ENCODE measurements around the gene CNGA3. TPM values are rescaled to one million over a fixed set of nuclear protein-coding genes. Genes with fewer than 3 reads are reported as not detected.
A peak's percentile ranks its signal among the peaks of the same experiment; 100 is the strongest.

CNGA3 gene
- total and polyA plus RNA-seq, 2 experiments from 2014 or later, result under 0.01 to 0.30 TPM

GRCh38 chr2:98350411-98350810, 4.2 kb downstream of the CNGA3 start:
- H3F3A ChIP-seq (ENCODE audit: insufficient read depth), result no peaks in the 10 kb centered on the region
- TF ChIP-seq EZH2 (IDR thresholded peaks at IDR 0.05; ENCODE audit: insufficient read depth, poor library complexity, severe bottlenecking) (no peak), EZH2phosphoT487 (IDR thresholded peaks at IDR 0.05; ENCODE audit: insufficient read depth, low read depth) (no peak)
- H3K9me3 ChIP-seq (ENCODE audit: low read depth), result no peaks in the 10 kb centered on the region
- H4K20me1 ChIP-seq (ENCODE audit: insufficient read depth), result no peaks in the 10 kb centered on the region
- H3K36me3 ChIP-seq (ENCODE audit: low read depth), result no peaks in the 10 kb centered on the region
- peaks cover 34% of the 10 kb centered on the region for H3K27me3 ChIP-seq (replicated peaks; ENCODE audit: insufficient read depth)
- 83 to 86% methylated on average over 1 of the region's 1 CpG for WGBS, 2 experiments (ENCODE audit: low coverage in 1 of 2, low lambda C conversion rate in 2 of 2, missing lambda C conversion rate in 2 of 2)
- in situ Hi-C loops (cut with MboI), result no loop called here
- no peak overlapping the region for H3K9ac ChIP-seq
- H3K9me2 ChIP-seq (ENCODE audit: insufficient read depth), result no peaks in the 10 kb centered on the region
- no peaks in the 10 kb centered on the region for H3K79me2 ChIP-seq (ENCODE audit: insufficient read depth)
- H3K27ac ChIP-seq, result no peak overlapping the region
- no peak overlapping the region for H3K4me2 ChIP-seq (ENCODE audit: unreplicated experiment)
- H3K4me3 ChIP-seq, result no peak overlapping the region
- DNase-seq, result peak; percentile 9
- H2AFZ ChIP-seq, result no peak overlapping the region
- 0 out of 2 replicates have a peak, but pooled peaks cover 3% of the 10 kb centered on the region for H3K4me1 ChIP-seq (ENCODE audit: insufficient read depth)

- no peaks in the 10 kb centered on the region for H4K20me1 ChIP-seq (ENCODE audit: insufficient read depth)
- H3K27ac ChIP-seq, result no peak overlapping the region
- in situ Hi-C loops (cut with MboI), result no loop called here
- no peaks in the 10 kb centered on the region for H3K79me2 ChIP-seq (ENCODE audit: insufficient read depth)
- no peaks in the 10 kb centered on the region for H3K27me3 ChIP-seq (replicated peaks; ENCODE audit: insufficient read depth)
- 27 to 36% methylated on average over 3 of the region's 3 CpGs for WGBS, 2 experiments (ENCODE audit: low coverage in 1 of 2, low lambda C conversion rate in 2 of 2, missing lambda C conversion rate in 2 of 2)
- no peaks in the 10 kb centered on the region for H3K9me3 ChIP-seq (ENCODE audit: low read depth)
- DNase-seq, result no peak
- H3K9ac ChIP-seq, result no peak overlapping the region
- no peaks in the 10 kb centered on the region for H3K36me3 ChIP-seq (ENCODE audit: low read depth)
- no peak overlapping the region for H2AFZ ChIP-seq
- H3F3A ChIP-seq (ENCODE audit: insufficient read depth), result no peaks in the 10 kb centered on the region
- H3K4me3 ChIP-seq, result no peak overlapping the region
- no peak overlapping the region for H3K4me2 ChIP-seq (ENCODE audit: unreplicated experiment)
- no peaks in the 10 kb centered on the region for H3K4me1 ChIP-seq (ENCODE audit: insufficient read depth)
- TF ChIP-seq EZH2phosphoT487 (IDR thresholded peaks at IDR 0.05; ENCODE audit: insufficient read depth, low read depth) (no peak), EZH2 (IDR thresholded peaks at IDR 0.05; ENCODE audit: insufficient read depth, poor library complexity, severe bottlenecking) (no peak)
- H3K9me2 ChIP-seq (ENCODE audit: insufficient read depth), result no peaks in the 10 kb centered on the region
These were observed 9.6 kb downstream of the CNGA3 start for GRCh38 chr2:98355881-98356280.

GRCh38 chr2:98356729-98357128, 10.5 kb downstream of the CNGA3 start:
- Histone ChIP-seq H3K9me3 (ENCODE audit: low read depth) (no peaks in the 10 kb centered on the region), H3K27ac (no peak overlapping the region), H3K9ac (no peak overlapping the region), H3K4me3 (no peak overlapping the region), H3F3A (ENCODE audit: insufficient read depth) (no peaks in the 10 kb centered on the region), H3K36me3 (ENCODE audit: low read depth) (no peaks in the 10 kb centered on the region), H3K9me2 (ENCODE audit: insufficient read depth) (no peaks in the 10 kb centered on the region), H3K4me2 (ENCODE audit: unreplicated experiment) (no peak overlapping the region), H3K79me2 (ENCODE audit: insufficient read depth) (no peaks in the 10 kb centered on the region), H2AFZ (no peak overlapping the region), H4K20me1 (ENCODE audit: insufficient read depth) (no peaks in the 10 kb centered on the region), H3K27me3 (replicated peaks; ENCODE audit: insufficient read depth) (no peaks in the 10 kb centered on the region), H3K4me1 (ENCODE audit: insufficient read depth) (no peaks in the 10 kb centered on the region)
- TF ChIP-seq EZH2 (IDR thresholded peaks at IDR 0.05; ENCODE audit: insufficient read depth, poor library complexity, severe bottlenecking), result no peak
- TF ChIP-seq EZH2phosphoT487 (IDR thresholded peaks at IDR 0.05; ENCODE audit: insufficient read depth, low read depth), result no peak
- in situ Hi-C loops (cut with MboI), result no loop called here
- WGBS, 2 experiments (ENCODE audit: low coverage in 1 of 2, low lambda C conversion rate in 2 of 2, missing lambda C conversion rate in 2 of 2), result 75 to 83% methylated on average over 7 of the region's 7 CpGs
- no peak for DNase-seq

- no peak for DNase-seq
These were observed 11.6 kb downstream of the CNGA3 start for GRCh38 chr2:98357849-98358248.

GRCh38 chr2:98359986-98360385, 13.7 kb downstream of the CNGA3 start:
- Histone ChIP-seq H3K27ac (no peak overlapping the region), H3K27me3 (replicated peaks; ENCODE audit: insufficient read depth) (no peaks in the 10 kb centered on the region), H3K9me2 (ENCODE audit: insufficient read depth) (no peaks in the 10 kb centered on the region), H4K20me1 (ENCODE audit: insufficient read depth) (no peaks in the 10 kb centered on the region), H3K36me3 (ENCODE audit: low read depth) (no peaks in the 10 kb centered on the region), H3K4me3 (no peak overlapping the region), H3K4me1 (ENCODE audit: insufficient read depth) (no peaks in the 10 kb centered on the region), H3F3A (ENCODE audit: insufficient read depth) (no peaks in the 10 kb centered on the region), H3K9ac (no peak overlapping the region), H2AFZ (no peak overlapping the region), H3K9me3 (ENCODE audit: low read depth) (no peaks in the 10 kb centered on the region), H3K4me2 (ENCODE audit: unreplicated experiment) (no peak overlapping the region), H3K79me2 (ENCODE audit: insufficient read depth) (no peaks in the 10 kb centered on the region)
- WGBS, 2 experiments (ENCODE audit: low coverage in 1 of 2, low lambda C conversion rate in 2 of 2, missing lambda C conversion rate in 2 of 2), result 75 to 80% methylated on average over 1 of the region's 1 CpG
- in situ Hi-C loops (cut with MboI), result no loop called here
- no peak for DNase-seq
- TF ChIP-seq EZH2phosphoT487 (IDR thresholded peaks at IDR 0.05; ENCODE audit: insufficient read depth, low read depth), result no peak
- TF ChIP-seq EZH2 (IDR thresholded peaks at IDR 0.05; ENCODE audit: insufficient read depth, poor library complexity, severe bottlenecking), result no peak

More at GRCh38 chr2:98357849-98358248, 11.6 kb downstream of the CNGA3 start:
- Histone ChIP-seq H3K27ac (no peak overlapping the region), H3K79me2 (ENCODE audit: insufficient read depth) (no peaks in the 10 kb centered on the region), H3K4me3 (no peak overlapping the region), H3K36me3 (ENCODE audit: low read depth) (no peaks in the 10 kb centered on the region), H3F3A (ENCODE audit: insufficient read depth) (no peaks in the 10 kb centered on the region), H3K9ac (no peak overlapping the region), H3K9me3 (ENCODE audit: low read depth) (no peaks in the 10 kb centered on the region), H3K9me2 (ENCODE audit: insufficient read depth) (no peaks in the 10 kb centered on the region), H3K4me1 (ENCODE audit: insufficient read depth) (no peaks in the 10 kb centered on the region), H3K4me2 (ENCODE audit: unreplicated experiment) (no peak overlapping the region), H2AFZ (no peak overlapping the region), H3K27me3 (replicated peaks; ENCODE audit: insufficient read depth) (no peaks in the 10 kb centered on the region), H4K20me1 (ENCODE audit: insufficient read depth) (no peaks in the 10 kb centered on the region)
- 61 to 75% methylated on average over 3 of the region's 3 CpGs for WGBS, 2 experiments (ENCODE audit: low coverage in 1 of 2, low lambda C conversion rate in 2 of 2, missing lambda C conversion rate in 2 of 2)
- in situ Hi-C loops (cut with MboI), result no loop called here
- TF ChIP-seq EZH2 (IDR thresholded peaks at IDR 0.05; ENCODE audit: insufficient read depth, poor library complexity, severe bottlenecking), result no peak
- no peak for TF ChIP-seq EZH2phosphoT487 (IDR thresholded peaks at IDR 0.05; ENCODE audit: insufficient read depth, low read depth)
